Mesothelial cell of epicardium (in vitro differentiated cells): Measurements from ENCODE around the gene TAF9B. TPM values are rescaled to one million over a fixed set of nuclear protein-coding genes. Genes with fewer than 3 reads are reported as not detected.
A peak's percentile ranks its signal among the peaks of the same experiment; 100 is the strongest.

Source experiments
- DNase-seq, 2 experiments: peaks; one replicate each; pipeline ENCODE4 v3.0.0; 2021; ENCODE audit warnings: low spot score in 2 of 2; ENCODE audit not compliant: unreplicated experiment in 2 of 2
- H3K27ac Mint-ChIP-seq: 2 replicates; pipeline ENCODE4 v1.8.0; 2021; ENCODE audit warnings: mixed read lengths
- H3K27me3 Mint-ChIP-seq: 2 replicates; pipeline ENCODE4 v1.8.0; 2021; ENCODE audit warnings: low read depth, mixed read lengths
- H3K36me3 Mint-ChIP-seq: 2 replicates; pipeline ENCODE4 v1.8.0; 2021; ENCODE audit warnings: mixed read lengths
- H3K4me1 Mint-ChIP-seq: 2 replicates; pipeline ENCODE4 v1.8.0; 2021; ENCODE audit warnings: mixed read lengths
- H3K4me3 Mint-ChIP-seq: 2 replicates; pipeline ENCODE4 v1.8.0; 2021; ENCODE audit warnings: mild to moderate bottlenecking, moderate library complexity, mixed read lengths
- H3K9me3 Mint-ChIP-seq: 2 replicates; pipeline ENCODE4 v1.8.0; 2021; ENCODE audit warnings: mixed read lengths
- total RNA-seq: library from RNA; stranded (reverse); gene quantifications from 3 replicates; pipeline ENCODE4 v1.2.1, GENCODE V29; 2021
- TF ChIP-seq, protein P1 (sequence below): fragments of 200-600 bp; sonication (generic); IDR thresholded peaks from one replicate; pipeline ENCODE4 v1.5.0; 2021; ENCODE audit warnings: antibody characterized with exemption; ENCODE audit not compliant: unreplicated experiment

The TAF9B gene
- total RNA-seq, 1 donor from 2014 or later: 14.6 TPM

DNA sequence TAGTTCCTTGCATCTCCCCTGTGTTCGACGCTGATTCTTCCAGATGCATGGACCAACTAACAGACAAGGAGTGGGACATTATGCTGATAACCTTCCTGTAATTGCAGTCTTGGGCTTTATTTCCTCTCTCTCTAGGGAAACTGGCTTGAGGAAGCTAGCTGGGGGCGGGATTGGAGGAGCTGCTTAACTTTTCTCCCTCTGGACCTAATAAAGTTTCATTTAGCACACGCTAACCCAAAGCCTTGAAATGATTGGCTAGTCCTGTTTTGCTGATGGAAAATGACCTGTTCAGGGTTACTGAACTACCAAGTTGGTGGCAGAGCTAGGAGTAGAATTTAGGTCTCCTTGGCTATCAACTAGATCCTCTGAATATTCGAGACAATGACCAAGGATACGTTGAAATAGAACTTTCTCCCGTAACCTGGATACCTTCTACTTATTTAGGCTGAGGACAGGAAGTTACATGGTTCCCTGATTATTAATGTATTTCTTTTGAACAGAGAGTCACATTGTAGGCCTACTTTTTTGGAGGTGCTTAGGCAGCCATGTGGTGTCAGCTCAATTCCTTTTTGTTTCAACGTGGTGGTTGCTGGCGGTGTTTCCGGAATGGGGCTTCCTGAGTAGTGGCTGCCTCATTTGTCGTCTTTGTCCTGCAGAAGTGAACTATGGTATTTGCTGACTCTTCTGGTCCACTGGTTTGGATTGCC is 33.4 kb downstream of the TAF9B start:
- DNase-seq: no peak
- Mint-ChIP-seq H3K9me3 (peaks cover 20% of the 10 kb centered on the region), H3K4me3 (peak overlapping the region; percentile 78), H3K4me1 (peaks cover 51% of the 10 kb centered on the region), H3K27me3 (no peaks in the 10 kb centered on the region), H3K27ac (peak overlapping the region; percentile 76), H3K36me3 (peaks cover 4% of the 10 kb centered on the region)
- TF ChIP-seq, protein P1, sequence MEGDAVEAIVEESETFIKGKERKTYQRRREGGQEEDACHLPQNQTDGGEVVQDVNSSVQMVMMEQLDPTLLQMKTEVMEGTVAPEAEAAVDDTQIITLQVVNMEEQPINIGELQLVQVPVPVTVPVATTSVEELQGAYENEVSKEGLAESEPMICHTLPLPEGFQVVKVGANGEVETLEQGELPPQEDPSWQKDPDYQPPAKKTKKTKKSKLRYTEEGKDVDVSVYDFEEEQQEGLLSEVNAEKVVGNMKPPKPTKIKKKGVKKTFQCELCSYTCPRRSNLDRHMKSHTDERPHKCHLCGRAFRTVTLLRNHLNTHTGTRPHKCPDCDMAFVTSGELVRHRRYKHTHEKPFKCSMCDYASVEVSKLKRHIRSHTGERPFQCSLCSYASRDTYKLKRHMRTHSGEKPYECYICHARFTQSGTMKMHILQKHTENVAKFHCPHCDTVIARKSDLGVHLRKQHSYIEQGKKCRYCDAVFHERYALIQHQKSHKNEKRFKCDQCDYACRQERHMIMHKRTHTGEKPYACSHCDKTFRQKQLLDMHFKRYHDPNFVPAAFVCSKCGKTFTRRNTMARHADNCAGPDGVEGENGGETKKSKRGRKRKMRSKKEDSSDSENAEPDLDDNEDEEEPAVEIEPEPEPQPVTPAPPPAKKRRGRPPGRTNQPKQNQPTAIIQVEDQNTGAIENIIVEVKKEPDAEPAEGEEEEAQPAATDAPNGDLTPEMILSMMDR: no peak

DNA sequence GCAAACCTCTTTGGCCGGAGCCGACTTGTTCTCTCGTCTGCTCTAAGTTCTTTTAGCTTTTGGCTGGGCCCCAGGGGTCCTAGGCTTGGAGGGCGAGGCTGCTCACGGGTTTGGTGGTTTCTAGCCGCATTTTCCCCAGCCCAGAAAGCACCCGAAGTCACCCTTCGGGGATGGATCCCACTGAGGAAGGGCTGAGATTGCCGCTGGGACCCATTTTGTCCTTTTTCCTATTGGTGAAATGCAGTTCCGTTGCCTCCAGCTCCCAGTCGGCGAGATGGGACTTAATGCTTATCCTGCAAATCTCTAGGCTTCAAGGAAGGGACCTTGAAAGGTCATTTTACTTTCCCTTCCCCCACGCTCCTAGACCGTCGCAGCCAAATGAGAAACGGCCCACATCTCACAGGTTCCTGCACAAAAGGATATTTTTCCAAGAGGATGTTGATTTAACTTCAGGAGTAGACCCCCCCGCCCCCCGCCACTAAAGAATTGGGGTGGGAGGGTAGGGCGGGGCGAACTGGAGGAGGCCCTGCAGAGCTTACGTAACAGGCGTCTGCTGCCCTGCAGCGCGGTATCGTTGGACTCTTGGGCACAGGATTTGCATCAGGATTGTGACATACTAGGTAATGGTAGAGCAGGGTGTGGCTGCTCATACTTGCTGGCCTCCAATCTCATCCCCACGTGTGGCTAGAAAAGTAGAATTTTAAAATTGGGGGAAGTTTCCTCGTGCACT is 34.8 kb downstream of the TAF9B start:
- TF ChIP-seq, protein P1: no peak
- H3K27ac Mint-ChIP-seq: peak overlapping the region; percentile 94
- DNase-seq: no peak
- peaks cover 29% of the 10 kb centered on the region for H3K9me3 Mint-ChIP-seq
- peaks cover 51% of the 10 kb centered on the region for H3K4me1 Mint-ChIP-seq
- H3K27me3 Mint-ChIP-seq: no peaks in the 10 kb centered on the region
- peaks cover 4% of the 10 kb centered on the region for H3K36me3 Mint-ChIP-seq
- H3K4me3 Mint-ChIP-seq: peak overlapping the region; percentile 78

DNA sequence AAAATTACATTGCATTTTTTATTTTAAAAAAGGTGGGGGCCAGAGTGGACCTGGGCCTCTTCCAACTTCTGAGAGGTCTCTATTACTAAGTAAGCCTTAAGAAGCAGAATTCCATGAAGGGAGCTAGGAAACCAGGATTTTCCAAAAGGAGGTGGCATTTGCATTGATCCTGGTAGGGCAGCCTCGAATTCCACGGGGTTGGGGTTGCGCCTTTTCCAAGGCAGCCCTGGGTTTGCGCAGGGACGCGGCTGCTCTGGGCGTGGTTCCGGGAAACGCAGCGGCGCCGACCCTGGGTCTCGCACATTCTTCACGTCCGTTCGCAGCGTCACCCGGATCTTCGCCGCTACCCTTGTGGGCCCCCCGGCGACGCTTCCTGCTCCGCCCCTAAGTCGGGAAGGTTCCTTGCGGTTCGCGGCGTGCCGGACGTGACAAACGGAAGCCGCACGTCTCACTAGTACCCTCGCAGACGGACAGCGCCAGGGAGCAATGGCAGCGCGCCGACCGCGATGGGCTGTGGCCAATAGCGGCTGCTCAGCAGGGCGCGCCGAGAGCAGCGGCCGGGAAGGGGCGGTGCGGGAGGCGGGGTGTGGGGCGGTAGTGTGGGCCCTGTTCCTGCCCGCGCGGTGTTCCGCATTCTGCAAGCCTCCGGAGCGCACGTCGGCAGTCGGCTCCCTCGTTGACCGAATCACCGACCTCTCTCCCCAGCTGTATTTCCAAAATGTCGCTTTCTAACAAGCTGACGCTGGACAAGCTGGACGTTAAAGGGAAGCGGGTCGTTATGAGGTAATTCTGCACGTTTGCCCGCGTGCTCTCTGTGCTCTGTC is 35.6 kb downstream of the TAF9B start, which contains the start of gene PGK1:
Gene PGK1 (plus strand): TSS at position 626 of the 824 bp plus-strand sequence. CDS start 93 bp downstream, at position 719.
- Mint-ChIP-seq H3K4me3 (peak within 1 kb of the TSS; percentile 78), H3K9me3 (peaks cover 33% of the 10 kb centered on the region), H3K27me3 (no peaks in the 10 kb centered on the region), H3K36me3 (peaks cover 4% of the 10 kb centered on the region), H3K27ac (peak within 1 kb of the TSS; percentile 94), H3K4me1 (peaks cover 49% of the 10 kb centered on the region)
- TF ChIP-seq, protein P1: no peak
- DNase-seq: peak; percentile 82 to 89

DNA sequence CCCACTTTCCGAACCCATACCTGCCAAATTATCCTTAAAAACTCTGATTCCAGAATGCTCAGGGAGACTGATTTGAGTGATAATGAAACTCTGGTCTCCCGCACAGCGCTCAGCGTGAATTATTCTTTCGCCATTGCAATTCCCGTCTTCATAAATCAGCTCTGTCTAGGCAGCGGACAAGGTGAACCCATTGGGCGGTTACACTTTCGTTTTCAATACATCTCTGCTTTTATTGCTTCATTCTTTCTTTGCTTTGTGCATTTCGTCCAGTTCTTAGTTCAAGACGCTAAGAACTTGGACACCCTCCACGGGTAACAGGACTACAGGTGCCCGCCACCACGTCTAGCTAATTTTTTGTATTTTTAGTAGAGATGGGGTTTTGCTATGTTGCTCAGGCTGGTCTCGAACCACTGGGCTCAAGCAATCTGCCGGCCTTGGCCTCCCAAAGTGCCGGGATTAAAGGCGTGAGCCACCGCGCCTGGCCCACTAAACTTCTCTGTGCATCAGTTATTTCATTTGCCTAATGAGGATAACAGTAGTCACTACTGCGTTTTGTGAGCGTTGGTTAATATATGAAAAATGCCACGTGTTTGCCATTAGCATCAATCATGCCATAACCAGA is 36.3 kb downstream of the TAF9B start:
- Mint-ChIP-seq H3K27ac (peak overlapping the region; percentile 21), H3K4me1 (peaks cover 41% of the 10 kb centered on the region), H3K36me3 (peaks cover 4% of the 10 kb centered on the region), H3K4me3 (peak overlapping the region; percentile 78), H3K27me3 (no peaks in the 10 kb centered on the region), H3K9me3 (peaks cover 33% of the 10 kb centered on the region)
- no peak for DNase-seq
- TF ChIP-seq, protein P1: no peak

DNA sequence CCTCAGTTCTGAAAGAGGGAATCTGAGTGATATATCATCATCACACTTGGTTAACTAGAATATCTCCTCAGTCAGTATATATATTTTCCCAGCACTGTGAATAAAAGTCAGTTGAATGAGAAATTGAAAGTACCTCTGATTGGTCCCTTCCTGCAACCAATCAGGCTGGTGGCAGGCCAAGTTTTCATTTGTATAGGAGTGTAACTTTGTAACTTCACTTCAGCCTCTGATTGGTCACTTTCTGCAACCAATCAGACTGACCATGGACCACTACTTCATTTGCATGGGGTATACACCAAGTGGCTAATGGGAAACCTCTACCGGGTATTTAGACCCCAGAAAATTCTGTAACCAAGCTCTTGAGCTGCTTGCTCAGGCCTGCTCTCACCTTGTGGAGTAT is 37.4 kb downstream of the TAF9B start:
- TF ChIP-seq, protein P1: no peak
- Mint-ChIP-seq H3K27me3 (no peaks in the 10 kb centered on the region), H3K9me3 (peaks cover 29% of the 10 kb centered on the region), H3K36me3 (peaks cover 2% of the 10 kb centered on the region), H3K4me3 (no peak overlapping the region), H3K27ac (no peak overlapping the region), H3K4me1 (peaks cover 32% of the 10 kb centered on the region)
- no peak for DNase-seq
